ENCODE measurements around the gene PLEKHJ1. TPM values are rescaled to one million over a fixed set of nuclear protein-coding genes. Genes with fewer than 3 reads are reported as not detected.

The PLEKHJ1 gene
- polyA plus RNA-seq, 2 donors: 55.5 to 59.5 TPM

GRCh38 chr19:2230033-2230531, 6.0 kb downstream of the PLEKHJ1 start:
- no peak overlapping the region for H3K27ac ChIP-seq (ENCODE audit: low read depth in 2 of 2, low read length in 1 of 2)
- H3K36me3 ChIP-seq (ENCODE audit: control insufficient read depth in 2 of 2, insufficient read depth in 2 of 2, low read length in 1 of 2): peaks cover 5 to 78% of the 10 kb centered on the region in 2 donors
- peaks cover 2 to 9% of the 10 kb centered on the region in 2 donors for H3K4me1 ChIP-seq (ENCODE audit: control insufficient read depth in 2 of 2, insufficient read depth in 2 of 2, low read length in 1 of 2)
- no peak overlapping the region for H3K4me3 ChIP-seq (ENCODE audit: low read depth in 1 of 2, low read length in 2 of 2)
- WGBS, 2 donors: 84 to 89% methylated on average over 43 of the region's 43 CpGs
- H3K9me3 ChIP-seq (ENCODE audit: control insufficient read depth in 2 of 2, insufficient read depth in 1 of 2, low read depth in 1 of 2, low read length in 1 of 2): no peaks in the 10 kb centered on the region
- H3K27me3 ChIP-seq (ENCODE audit: control insufficient read depth in 1 of 2, insufficient read depth in 2 of 2, low read length in 2 of 2): no peaks in the 10 kb centered on the region

GRCh38 chr19:2229103-2230032, 6.8 kb downstream of the PLEKHJ1 start:
- no peaks in the 10 kb centered on the region for H3K27me3 ChIP-seq (ENCODE audit: control insufficient read depth in 1 of 2, insufficient read depth in 2 of 2, low read length in 2 of 2)
- no peak overlapping the region for H3K4me3 ChIP-seq (ENCODE audit: low read depth in 1 of 2, low read length in 2 of 2)
- H3K4me1 ChIP-seq (ENCODE audit: control insufficient read depth in 2 of 2, insufficient read depth in 2 of 2, low read length in 1 of 2): peaks cover 2 to 9% of the 10 kb centered on the region in 2 donors
- H3K27ac ChIP-seq (ENCODE audit: low read depth in 2 of 2, low read length in 1 of 2): no peak overlapping the region
- 89 to 90% methylated on average over 45 of the region's 45 CpGs for WGBS, 2 donors
- peaks cover 5 to 85% of the 10 kb centered on the region in 2 donors for H3K36me3 ChIP-seq (ENCODE audit: control insufficient read depth in 2 of 2, insufficient read depth in 2 of 2, low read length in 1 of 2)
- no peaks in the 10 kb centered on the region for H3K9me3 ChIP-seq (ENCODE audit: control insufficient read depth in 2 of 2, insufficient read depth in 1 of 2, low read depth in 1 of 2, low read length in 1 of 2)

- H3K4me1 ChIP-seq (ENCODE audit: control insufficient read depth in 2 of 2, insufficient read depth in 2 of 2, low read length in 1 of 2): peaks cover 2 to 4% of the 10 kb centered on the region in 2 donors
- peaks cover 5 to 83% of the 10 kb centered on the region in 2 donors for H3K36me3 ChIP-seq (ENCODE audit: control insufficient read depth in 2 of 2, insufficient read depth in 2 of 2, low read length in 1 of 2)
- WGBS, 2 donors: 83 to 89% methylated on average over 48 of the region's 48 CpGs
- no peaks in the 10 kb centered on the region for H3K27me3 ChIP-seq (ENCODE audit: control insufficient read depth in 1 of 2, insufficient read depth in 2 of 2, low read length in 2 of 2)
- H3K9me3 ChIP-seq (ENCODE audit: control insufficient read depth in 2 of 2, insufficient read depth in 1 of 2, low read depth in 1 of 2, low read length in 1 of 2): no peaks in the 10 kb centered on the region
- H3K4me3 ChIP-seq (ENCODE audit: low read depth in 1 of 2, low read length in 2 of 2): no peak overlapping the region
- H3K27ac ChIP-seq (ENCODE audit: low read depth in 2 of 2, low read length in 1 of 2): no peak overlapping the region
Observed at GRCh38 chr19:2228157-2229030, 7.7 kb downstream of the PLEKHJ1 start.

- Histone ChIP-seq H3K27me3 (ENCODE audit: control insufficient read depth in 1 of 2, insufficient read depth in 2 of 2, low read length in 2 of 2) (no peaks in the 10 kb centered on the region), H3K9me3 (ENCODE audit: control insufficient read depth in 2 of 2, insufficient read depth in 1 of 2, low read depth in 1 of 2, low read length in 1 of 2) (no peaks in the 10 kb centered on the region), H3K27ac (ENCODE audit: low read depth in 2 of 2, low read length in 1 of 2) (peak overlapping the region in 1 of 2 donors; percentile 8), H3K4me3 (ENCODE audit: low read depth in 1 of 2, low read length in 2 of 2) (no peak overlapping the region), H3K36me3 (ENCODE audit: control insufficient read depth in 2 of 2, insufficient read depth in 2 of 2, low read length in 1 of 2) (peaks cover 5 to 80% of the 10 kb centered on the region in 2 donors), H3K4me1 (ENCODE audit: control insufficient read depth in 2 of 2, insufficient read depth in 2 of 2, low read length in 1 of 2) (peaks cover 0 to 2% of the 10 kb centered on the region in 2 donors)
- 67 to 89% methylated on average over 49 to 67 of the region's 67 CpGs for WGBS, 2 donors
Observed at GRCh38 chr19:2227415-2228156, 8.5 kb downstream of the PLEKHJ1 start.

GRCh38 chr19:2226840-2227360, 9.2 kb downstream of the PLEKHJ1 start:
- Histone ChIP-seq H3K4me1 (ENCODE audit: control insufficient read depth in 2 of 2, insufficient read depth in 2 of 2, low read length in 1 of 2) (peaks cover 0 to 2% of the 10 kb centered on the region in 2 donors), H3K36me3 (ENCODE audit: control insufficient read depth in 2 of 2, insufficient read depth in 2 of 2, low read length in 1 of 2) (peaks cover 5 to 80% of the 10 kb centered on the region in 2 donors), H3K27ac (ENCODE audit: low read depth in 2 of 2, low read length in 1 of 2) (peak overlapping the region in 1 of 2 donors; percentile 8), H3K4me3 (ENCODE audit: low read depth in 1 of 2, low read length in 2 of 2) (no peak overlapping the region), H3K9me3 (ENCODE audit: control insufficient read depth in 2 of 2, insufficient read depth in 1 of 2, low read depth in 1 of 2, low read length in 1 of 2) (no peaks in the 10 kb centered on the region), H3K27me3 (ENCODE audit: control insufficient read depth in 1 of 2, insufficient read depth in 2 of 2, low read length in 2 of 2) (no peaks in the 10 kb centered on the region)
- 92 to 96% methylated on average over 52 to 53 of the region's 53 CpGs for WGBS, 2 donors

GRCh38 chr19:2226051-2226839, 9.9 kb downstream of the PLEKHJ1 start:
- no peaks in the 10 kb centered on the region for H3K9me3 ChIP-seq (ENCODE audit: control insufficient read depth in 2 of 2, insufficient read depth in 1 of 2, low read depth in 1 of 2, low read length in 1 of 2)
- H3K36me3 ChIP-seq (ENCODE audit: control insufficient read depth in 2 of 2, insufficient read depth in 2 of 2, low read length in 1 of 2): peaks cover 5 to 80% of the 10 kb centered on the region in 2 donors
- peaks cover 0 to 2% of the 10 kb centered on the region in 2 donors for H3K4me1 ChIP-seq (ENCODE audit: control insufficient read depth in 2 of 2, insufficient read depth in 2 of 2, low read length in 1 of 2)
- no peaks in the 10 kb centered on the region for H3K27me3 ChIP-seq (ENCODE audit: control insufficient read depth in 1 of 2, insufficient read depth in 2 of 2, low read length in 2 of 2)
- H3K4me3 ChIP-seq (ENCODE audit: low read depth in 1 of 2, low read length in 2 of 2): no peak overlapping the region
- 91 to 92% methylated on average over 42 to 59 of the region's 59 CpGs for WGBS, 2 donors
- no peak overlapping the region for H3K27ac ChIP-seq (ENCODE audit: low read depth in 2 of 2, low read length in 1 of 2)

- Histone ChIP-seq H3K36me3 (ENCODE audit: control insufficient read depth in 2 of 2, insufficient read depth in 2 of 2, low read length in 1 of 2) (peaks cover 5 to 78% of the 10 kb centered on the region in 2 donors), H3K9me3 (ENCODE audit: control insufficient read depth in 2 of 2, insufficient read depth in 1 of 2, low read depth in 1 of 2, low read length in 1 of 2) (no peaks in the 10 kb centered on the region), H3K4me1 (ENCODE audit: control insufficient read depth in 2 of 2, insufficient read depth in 2 of 2, low read length in 1 of 2) (peaks cover 0 to 2% of the 10 kb centered on the region in 2 donors), H3K27me3 (ENCODE audit: control insufficient read depth in 1 of 2, insufficient read depth in 2 of 2, low read length in 2 of 2) (no peaks in the 10 kb centered on the region), H3K27ac (ENCODE audit: low read depth in 2 of 2, low read length in 1 of 2) (no peak overlapping the region), H3K4me3 (ENCODE audit: low read depth in 1 of 2, low read length in 2 of 2) (no peak overlapping the region)
- WGBS, 2 donors: 95 to 96% methylated on average over 32 of the region's 32 CpGs
Observed at GRCh38 chr19:2225415-2226050, 10.6 kb downstream of the PLEKHJ1 start.

GRCh38 chr19:2224754-2225349, 11.3 kb downstream of the PLEKHJ1 start:
- Histone ChIP-seq H3K27me3 (ENCODE audit: control insufficient read depth in 1 of 2, insufficient read depth in 2 of 2, low read length in 2 of 2) (no peaks in the 10 kb centered on the region), H3K27ac (ENCODE audit: low read depth in 2 of 2, low read length in 1 of 2) (no peak overlapping the region), H3K36me3 (ENCODE audit: control insufficient read depth in 2 of 2, insufficient read depth in 2 of 2, low read length in 1 of 2) (peaks cover 5 to 79% of the 10 kb centered on the region in 2 donors), H3K4me1 (ENCODE audit: control insufficient read depth in 2 of 2, insufficient read depth in 2 of 2, low read length in 1 of 2) (peaks cover 0 to 2% of the 10 kb centered on the region in 2 donors), H3K4me3 (ENCODE audit: low read depth in 1 of 2, low read length in 2 of 2) (no peak overlapping the region), H3K9me3 (ENCODE audit: control insufficient read depth in 2 of 2, insufficient read depth in 1 of 2, low read depth in 1 of 2, low read length in 1 of 2) (no peaks in the 10 kb centered on the region)
- 72% methylated on average over 13 of the region's 13 CpGs for WGBS, 2 donors
